HG02571 (cell line): Measurements from ENCODE around the gene OR6K2.
"Not testable (repeated sequence)": the region's sequence is repeated elsewhere in the genome, so short reads cannot be mapped to it uniquely, and the experiment has no call there.

Experiments
- ATAC-seq: cut with Tn5 transposase; IDR thresholded peaks from one replicate; pipeline ENCODE4 v1.9.1; 2021; ENCODE audit warnings: mild to moderate bottlenecking, moderate library complexity; ENCODE audit not compliant: unreplicated experiment

The OR6K2 gene, protein sequence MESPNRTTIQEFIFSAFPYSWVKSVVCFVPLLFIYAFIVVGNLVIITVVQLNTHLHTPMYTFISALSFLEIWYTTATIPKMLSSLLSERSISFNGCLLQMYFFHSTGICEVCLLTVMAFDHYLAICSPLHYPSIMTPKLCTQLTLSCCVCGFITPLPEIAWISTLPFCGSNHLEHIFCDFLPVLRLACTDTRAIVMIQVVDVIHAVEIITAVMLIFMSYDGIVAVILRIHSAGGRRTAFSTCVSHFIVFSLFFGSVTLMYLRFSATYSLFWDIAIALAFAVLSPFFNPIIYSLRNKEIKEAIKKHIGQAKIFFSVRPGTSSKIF

GRCh38 chr1:158700552-158700951 is at the start of gene OR6K2:
Gene OR6K2, minus strand, starts transcription at chr1:158700652. Its CDS starts 0 bp downstream, at chr1:158700652.
- ATAC-seq = no peak

DNA sequence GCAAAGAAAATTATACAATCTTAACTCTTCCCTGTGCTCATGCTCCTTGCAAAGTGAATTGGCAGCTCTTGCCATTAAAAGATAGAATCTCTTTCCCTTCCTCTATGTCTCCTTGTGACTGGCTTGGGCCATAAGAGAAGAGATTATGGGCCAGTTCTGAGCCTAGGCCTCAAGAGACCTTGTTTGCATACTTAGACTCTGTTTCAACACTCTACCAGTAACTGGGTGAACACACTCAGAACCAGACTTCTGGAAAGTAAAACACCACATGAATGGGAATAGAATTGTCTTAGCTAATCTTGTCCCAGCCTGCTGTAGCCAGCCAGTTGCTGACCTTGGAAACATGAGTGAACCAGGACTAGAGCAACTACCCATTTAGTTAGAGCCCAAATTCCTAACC is 35.4 kb upstream of the OR6K2 start:
- no peak for ATAC-seq

- ATAC-seq = no peak
These were observed 32.1 kb upstream of the OR6K2 start for GRCh38 chr1:158732524-158732923.

GRCh38 chr1:158731707-158732106 is 31.3 kb upstream of the OR6K2 start:
- no peak for ATAC-seq

DNA sequence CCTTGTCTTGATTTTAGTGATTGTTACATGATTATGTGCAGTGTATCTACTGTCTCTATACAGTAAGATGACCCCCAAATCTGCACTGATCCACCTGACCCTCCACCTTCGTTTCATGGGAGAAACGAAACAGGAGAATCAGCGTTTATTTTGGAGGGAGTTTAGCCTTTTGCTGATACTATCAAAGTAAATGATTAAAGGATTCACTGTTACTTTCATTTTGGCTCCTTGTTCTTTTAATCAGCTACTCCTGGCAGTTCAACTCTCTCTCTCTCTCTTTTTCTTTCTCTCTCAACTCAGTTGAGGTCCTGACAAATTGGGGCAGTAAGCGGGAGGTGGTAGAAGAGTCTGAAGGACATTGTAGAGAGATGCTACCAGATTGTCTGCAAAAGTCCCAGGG is 30.0 kb upstream of the OR6K2 start:
- ATAC-seq = no peak

GRCh38 chr1:158728510-158729225 is 28.2 kb upstream of the OR6K2 start:
- no peak for ATAC-seq

GRCh38 chr1:158724442-158724841 is 24.0 kb upstream of the OR6K2 start:
- no peak for ATAC-seq

- no peak for ATAC-seq
These were observed 20.2 kb upstream of the OR6K2 start, which contains the start of gene OR6K3 for GRCh38 chr1:158720620-158721019. Gene OR6K3, minus strand, starts transcription at chr1:158720720. Its CDS starts 2,605 bp downstream, at chr1:158718115.

DNA sequence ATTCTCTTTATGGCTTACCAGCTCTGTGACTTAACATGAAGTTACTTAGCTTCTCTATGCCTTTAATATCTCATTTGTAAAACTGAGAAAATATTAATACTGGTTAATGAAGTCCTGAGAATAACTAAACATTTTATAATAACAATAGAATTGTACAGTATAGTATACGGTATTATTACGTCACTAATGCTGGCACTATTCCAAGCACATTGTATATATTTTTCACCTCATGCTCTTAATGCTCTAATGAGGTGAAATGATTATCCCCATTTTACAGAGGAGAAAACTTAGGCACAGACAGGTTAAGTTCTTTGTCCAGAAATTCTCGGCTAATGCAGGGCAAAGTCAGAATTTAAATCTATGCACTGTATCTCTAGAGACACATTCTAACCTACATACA is 19.2 kb upstream of the OR6K2 start:
- ATAC-seq = no peak

DNA sequence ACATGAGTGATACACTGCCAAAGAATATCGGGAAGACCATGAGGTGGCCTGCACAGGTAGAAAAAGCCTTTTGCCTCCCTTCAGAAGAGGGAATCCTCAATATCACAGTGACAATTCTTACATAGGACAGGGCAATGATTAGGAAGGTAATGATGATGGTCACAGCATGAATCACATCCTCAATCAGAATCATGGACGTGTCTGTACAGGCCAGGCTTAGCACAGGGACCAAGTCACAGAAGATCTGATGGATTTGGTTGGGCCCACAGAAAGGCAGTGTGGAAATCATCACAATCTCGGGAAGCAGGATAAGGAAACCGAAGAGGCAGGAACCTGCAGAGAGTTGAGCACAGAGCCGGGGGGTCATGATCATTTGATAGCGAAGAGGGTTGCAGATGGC is 16.9 kb upstream of the OR6K2 start:
- no peak for ATAC-seq

GRCh38 chr1:158716335-158716734 is 15.9 kb upstream of the OR6K2 start:
- no peak for ATAC-seq

DNA sequence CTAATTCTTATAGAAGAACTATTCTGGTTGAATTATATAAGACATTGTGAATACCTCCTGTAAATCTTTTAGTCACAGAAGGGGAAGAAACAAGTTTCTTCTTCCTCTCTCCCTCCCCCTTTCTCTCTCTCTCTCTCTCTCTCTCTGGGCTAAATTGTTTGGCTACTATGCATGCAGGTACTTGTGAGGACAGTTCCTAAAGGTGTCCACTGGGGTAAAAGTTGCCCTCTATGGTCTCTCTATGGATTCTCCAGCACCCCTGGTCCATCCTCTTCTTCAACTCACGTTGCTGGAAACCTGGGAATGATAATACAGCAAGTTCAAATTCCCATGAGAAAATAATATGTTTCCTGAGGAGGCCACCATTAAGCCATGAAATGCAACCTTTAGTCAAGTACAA is 14.3 kb upstream of the OR6K2 start:
- no peak for ATAC-seq

- no peak for ATAC-seq
These were observed 10.6 kb upstream of the OR6K2 start for GRCh38 chr1:158711098-158711497.

DNA sequence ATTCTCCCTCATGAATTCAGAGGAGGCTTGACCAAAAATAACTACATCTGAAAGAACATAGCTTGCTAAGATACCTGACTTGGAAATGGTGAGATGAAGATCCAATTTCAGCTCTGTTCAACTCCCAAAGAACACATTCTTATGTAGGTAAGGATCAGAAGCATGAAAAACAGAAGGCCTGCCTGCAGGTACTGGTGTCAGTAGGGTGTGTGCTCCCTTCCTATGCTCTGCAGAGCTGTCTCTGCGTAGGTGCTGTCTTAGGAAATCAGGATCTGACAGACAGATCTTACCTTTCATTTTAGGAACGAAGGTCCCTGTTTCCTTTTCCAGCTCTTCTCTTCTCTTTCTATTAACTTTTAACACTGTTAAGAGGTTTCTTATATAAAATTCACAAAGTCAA is 5.6 kb upstream of the OR6K2 start:
- ATAC-seq = no peak

GRCh38 chr1:158694596-158694995 is 5.9 kb downstream of the OR6K2 start:
- no peak for ATAC-seq

DNA sequence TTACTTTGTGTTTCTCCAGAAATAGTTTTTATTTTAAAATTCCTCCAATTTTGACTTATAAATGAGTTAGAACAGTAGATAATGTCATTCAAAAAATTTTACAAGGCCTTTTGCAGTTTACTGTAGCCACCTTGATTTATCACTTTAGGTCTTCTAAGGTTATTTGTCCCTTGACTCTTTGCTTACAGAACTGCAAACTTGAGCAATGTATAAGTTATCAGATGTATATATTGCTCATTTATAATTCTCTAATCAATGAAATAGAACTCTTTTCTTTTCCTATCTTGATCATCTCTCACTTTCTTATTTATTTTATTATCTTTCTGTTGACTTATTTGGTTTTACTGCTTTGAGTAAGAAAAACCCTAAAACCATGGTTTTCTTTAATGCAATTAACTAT is 8.1 kb downstream of the OR6K2 start:
- ATAC-seq = no peak

DNA sequence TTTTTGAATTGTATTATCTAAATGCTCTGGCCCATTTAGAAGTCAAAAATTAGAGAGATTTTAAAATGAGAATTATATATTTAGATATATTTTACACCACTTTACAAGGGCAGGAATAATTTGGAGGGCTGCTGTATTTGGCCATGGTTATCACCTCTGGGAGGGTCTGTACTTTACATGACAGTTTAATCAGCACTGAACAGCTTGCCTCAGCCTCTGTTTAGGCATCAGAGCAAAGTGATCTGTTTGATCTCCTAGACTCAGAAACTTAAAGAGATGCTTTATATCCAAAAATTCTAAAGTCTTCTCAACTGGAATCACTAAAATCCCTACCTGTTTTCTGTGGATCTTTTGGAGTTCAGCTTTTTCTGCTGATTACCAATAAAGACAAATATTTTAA is 8.5 kb downstream of the OR6K2 start:
- ATAC-seq = no peak

DNA sequence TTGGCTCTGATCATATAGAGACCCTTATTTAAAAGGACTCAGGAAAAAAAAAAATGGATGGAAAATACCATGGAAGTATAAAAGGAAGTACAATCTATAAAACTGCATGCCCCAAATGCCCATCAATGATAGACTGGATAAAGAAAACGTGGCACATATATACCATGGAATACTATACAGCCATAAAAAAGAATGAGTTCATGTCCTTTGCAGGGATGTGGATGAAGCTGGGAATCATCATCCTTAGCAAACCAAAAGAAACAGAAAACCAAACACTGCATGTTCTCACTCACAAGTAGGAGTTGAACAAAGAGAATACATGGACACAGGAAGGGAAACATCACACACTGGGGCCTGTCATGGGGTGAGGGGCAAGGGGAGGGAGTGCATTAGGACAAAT is 9.3 kb downstream of the OR6K2 start:
- ATAC-seq = not testable (repeated sequence)

- no peak for ATAC-seq
These were observed 10.6 kb downstream of the OR6K2 start for GRCh38 chr1:158689875-158690274.

- ATAC-seq = no peak
These were observed 11.3 kb downstream of the OR6K2 start for GRCh38 chr1:158689110-158689509.

GRCh38 chr1:158688343-158688742 is 12.1 kb downstream of the OR6K2 start:
- not testable (repeated sequence) for ATAC-seq

DNA sequence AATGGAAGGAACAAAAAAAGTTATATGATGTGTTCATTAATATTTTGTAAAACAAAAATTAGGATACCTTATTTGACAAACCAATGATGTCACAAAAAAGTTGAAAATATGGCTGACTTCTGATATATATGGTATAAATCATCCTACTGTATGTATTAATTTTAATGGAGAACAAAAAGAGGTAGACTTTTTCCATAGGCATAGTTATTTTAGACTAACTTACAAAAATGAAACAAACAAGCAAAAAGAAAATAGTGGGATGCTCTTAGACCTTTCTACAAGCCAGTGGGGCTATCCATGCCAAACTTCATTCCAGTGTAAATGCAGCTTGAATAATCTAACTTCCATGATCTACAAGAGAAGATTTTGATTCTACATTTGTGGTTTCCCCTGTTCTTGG is 13.4 kb downstream of the OR6K2 start:
- ATAC-seq = no peak
